ENCODE data around the gene MAPRE3.

Gene MAPRE3

DNA sequence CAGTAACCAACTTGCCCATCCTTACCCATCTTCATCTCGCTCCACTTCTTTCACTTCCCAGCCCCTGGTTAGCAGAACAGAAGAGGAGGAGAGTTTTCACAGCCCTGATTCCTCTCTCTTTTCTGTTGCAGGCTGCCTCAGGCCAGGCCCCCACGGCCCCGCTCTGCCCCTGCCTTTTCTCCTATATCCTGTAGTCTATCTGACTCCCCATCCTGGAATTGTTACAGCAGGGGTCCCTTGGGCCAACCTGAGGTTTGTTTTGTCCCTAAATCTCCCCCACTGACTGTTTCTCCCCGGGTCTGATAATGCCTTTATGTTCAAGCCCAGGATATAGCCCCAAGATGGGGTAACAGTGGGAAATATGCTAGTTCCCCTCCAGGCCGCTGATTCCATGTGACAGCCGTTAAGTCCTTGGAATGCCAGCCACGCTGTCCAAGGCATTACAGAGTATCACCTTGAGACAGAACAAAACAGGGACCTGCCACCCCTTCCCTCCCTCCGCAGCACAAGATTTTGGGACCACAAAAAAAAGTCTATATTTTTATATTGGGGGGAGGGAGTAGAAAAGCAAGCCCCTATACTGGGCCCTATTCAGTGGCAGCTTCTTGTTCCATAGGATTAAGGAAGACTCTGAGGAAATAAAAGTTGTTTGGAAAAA is 99.7 kb downstream of the MAPRE3 start:
- peak overlapping the region; percentile 67 for H3K4me3 ChIP-seq (ENCODE audit: control insufficient read depth, low read depth, low read length)
- no peak for DNase-seq (ENCODE audit: low read depth)
- no peak for TF ChIP-seq CTCF (IDR thresholded peaks at IDR 0.05; ENCODE audit: control insufficient read depth, insufficient read depth, low read depth, low read length, missing control alignments)

GRCh38 chr2:27070653-27071276 is 100.3 kb downstream of the MAPRE3 start:
- TF ChIP-seq CTCF (IDR thresholded peaks at IDR 0.05; ENCODE audit: control insufficient read depth, insufficient read depth, low read depth, low read length, missing control alignments): no peak
- peak overlapping the region; percentile 67 for H3K4me3 ChIP-seq (ENCODE audit: control insufficient read depth, low read depth, low read length)
- no peak for DNase-seq (ENCODE audit: low read depth)

DNA sequence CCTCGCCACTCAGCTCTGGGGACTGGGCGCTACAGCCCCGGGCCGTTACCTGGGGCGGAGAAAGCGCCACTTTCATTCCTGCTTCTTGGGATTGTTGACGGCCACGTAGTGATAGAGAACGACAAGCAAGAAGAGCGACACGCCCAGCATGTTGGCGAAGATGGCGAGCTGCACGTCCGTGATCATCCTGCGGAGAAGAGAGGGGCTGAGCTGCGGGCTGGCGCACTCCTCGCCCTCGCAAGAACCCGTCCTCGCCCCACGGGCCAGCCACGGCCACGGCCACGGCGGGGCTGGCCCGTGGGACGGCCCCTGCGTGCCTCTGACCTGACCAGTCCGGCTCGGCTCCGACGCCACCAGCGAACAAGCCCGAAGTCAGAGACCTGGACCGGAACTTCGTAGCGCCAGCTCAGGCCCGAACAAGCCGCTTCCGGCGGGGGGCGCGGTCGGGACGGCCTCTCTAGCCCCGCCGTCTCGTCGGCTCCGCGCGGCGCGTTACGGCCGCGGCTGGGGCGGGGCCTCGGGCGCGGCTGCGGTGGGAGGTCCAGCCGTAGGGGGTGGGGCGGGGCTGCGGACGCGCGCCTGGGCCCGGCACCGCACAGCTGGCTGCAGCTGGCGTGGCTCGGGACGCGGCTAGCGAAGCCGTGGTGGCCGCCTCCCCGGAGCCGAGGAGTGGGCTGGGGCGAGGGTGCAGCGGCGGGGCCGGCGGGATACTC is 101.0 kb downstream of the MAPRE3 start, which contains the start of gene OST4:
Gene OST4 (minus strand): TSS at position 378 of the 713 bp plus-strand sequence.
- H3K4me3 ChIP-seq (ENCODE audit: control insufficient read depth, low read depth, low read length): peak within 1 kb of the TSS; percentile 67
- no peak for TF ChIP-seq CTCF (IDR thresholded peaks at IDR 0.05; ENCODE audit: control insufficient read depth, insufficient read depth, low read depth, low read length, missing control alignments)
- DNase-seq (ENCODE audit: low read depth): peak; percentile 55

DNA sequence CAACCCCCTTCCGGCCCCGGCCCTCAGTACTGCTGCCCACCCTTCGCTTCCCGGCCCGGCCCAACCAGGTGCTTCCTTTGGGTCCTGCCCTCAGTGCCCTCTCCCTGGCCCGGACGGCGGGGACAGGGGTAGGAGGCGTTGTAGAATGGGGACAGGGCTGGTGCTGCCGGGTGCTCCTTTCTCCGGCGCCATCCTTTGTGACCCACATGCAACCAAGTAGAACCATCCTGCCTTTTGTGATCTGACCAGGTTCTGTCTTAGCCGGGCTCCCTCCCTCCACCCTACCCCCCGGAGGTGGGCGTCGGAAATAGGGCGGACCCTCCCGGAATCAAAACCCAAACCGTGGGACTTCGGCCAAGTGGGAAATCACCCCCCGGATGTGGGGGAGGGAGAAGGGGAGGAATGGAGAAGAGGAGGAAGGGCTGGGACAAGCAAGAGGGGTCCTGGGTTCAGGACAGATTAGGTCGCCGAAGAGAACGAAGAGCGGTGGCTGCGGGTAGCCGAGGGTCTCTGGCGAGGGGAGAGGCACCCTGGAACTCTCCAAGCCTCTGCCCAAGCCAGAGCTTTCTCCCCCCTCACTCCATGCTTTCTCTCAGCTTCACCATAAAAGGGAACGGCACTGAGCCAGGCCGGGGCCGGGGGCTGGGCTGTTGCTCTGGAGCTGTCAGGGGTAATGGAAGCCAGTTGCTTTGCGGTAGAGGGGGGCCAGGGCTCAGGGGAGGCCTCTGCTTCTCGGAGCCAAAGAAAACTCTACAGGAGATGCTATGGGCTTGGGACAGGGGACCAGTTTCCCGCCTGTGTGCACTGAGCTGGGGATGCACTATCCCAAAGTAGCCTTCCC is 101.8 kb downstream of the MAPRE3 start:
- peak overlapping the region; percentile 64 for H3K4me3 ChIP-seq (ENCODE audit: control insufficient read depth, low read depth, low read length)
- no peak for DNase-seq (ENCODE audit: low read depth)
- TF ChIP-seq CTCF (IDR thresholded peaks at IDR 0.05; ENCODE audit: control insufficient read depth, insufficient read depth, low read depth, low read length, missing control alignments): no peak

DNA sequence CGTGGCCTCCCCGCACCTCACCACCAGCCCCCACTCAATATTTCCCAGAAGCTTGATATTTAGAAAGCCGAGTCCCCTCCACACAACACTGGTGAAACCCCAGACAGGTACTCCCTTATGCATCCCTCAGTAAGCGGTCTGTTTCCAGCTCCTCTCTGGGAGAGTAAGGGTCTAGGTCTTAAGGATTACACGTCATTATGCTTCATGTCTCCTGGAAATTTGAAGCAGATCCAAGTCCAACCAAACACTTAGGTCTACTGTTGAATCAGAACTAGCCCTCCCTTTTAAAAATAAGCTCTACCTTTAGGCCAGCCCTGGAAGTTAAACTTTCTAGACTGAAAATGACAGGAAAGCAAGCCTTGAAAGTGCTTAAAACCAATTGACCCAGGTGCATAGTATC is 102.5 kb downstream of the MAPRE3 start:
- no peak for TF ChIP-seq CTCF (IDR thresholded peaks at IDR 0.05; ENCODE audit: control insufficient read depth, insufficient read depth, low read depth, low read length, missing control alignments)
- no peak for DNase-seq (ENCODE audit: low read depth)
- no peak overlapping the region for H3K4me3 ChIP-seq (ENCODE audit: control insufficient read depth, low read depth, low read length)

DNA sequence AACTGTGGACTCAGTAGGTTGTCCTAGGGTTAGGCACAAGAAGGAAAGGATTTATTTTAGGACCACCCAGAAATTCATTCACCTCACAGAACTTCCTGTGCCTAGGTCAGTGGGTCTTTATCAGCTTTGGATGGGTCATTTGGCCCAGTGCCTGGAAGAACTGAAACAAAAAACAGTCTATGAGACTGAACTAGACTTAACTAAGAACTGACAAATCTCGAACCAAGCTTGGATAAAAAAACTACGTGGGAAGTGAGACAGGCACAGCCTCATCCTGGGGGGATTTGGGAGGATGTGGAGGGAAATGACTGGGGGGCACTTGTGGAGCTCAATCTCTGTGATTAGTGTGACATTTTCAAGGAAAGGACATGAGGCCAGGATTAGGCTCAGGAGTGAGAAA is 103.3 kb downstream of the MAPRE3 start:
- TF ChIP-seq CTCF (IDR thresholded peaks at IDR 0.05; ENCODE audit: control insufficient read depth, insufficient read depth, low read depth, low read length, missing control alignments): no peak
- no peak overlapping the region for H3K4me3 ChIP-seq (ENCODE audit: control insufficient read depth, low read depth, low read length)
- no peak for DNase-seq (ENCODE audit: low read depth)
